ENCODE data around the gene ADAM10.
A peak's percentile ranks its signal among the peaks of the same experiment; 100 is the strongest.
"Not testable (repeated sequence)": the region's sequence is repeated elsewhere in the genome, so short reads cannot be mapped to it uniquely, and the experiment has no call there.

Gene ADAM10, protein sequence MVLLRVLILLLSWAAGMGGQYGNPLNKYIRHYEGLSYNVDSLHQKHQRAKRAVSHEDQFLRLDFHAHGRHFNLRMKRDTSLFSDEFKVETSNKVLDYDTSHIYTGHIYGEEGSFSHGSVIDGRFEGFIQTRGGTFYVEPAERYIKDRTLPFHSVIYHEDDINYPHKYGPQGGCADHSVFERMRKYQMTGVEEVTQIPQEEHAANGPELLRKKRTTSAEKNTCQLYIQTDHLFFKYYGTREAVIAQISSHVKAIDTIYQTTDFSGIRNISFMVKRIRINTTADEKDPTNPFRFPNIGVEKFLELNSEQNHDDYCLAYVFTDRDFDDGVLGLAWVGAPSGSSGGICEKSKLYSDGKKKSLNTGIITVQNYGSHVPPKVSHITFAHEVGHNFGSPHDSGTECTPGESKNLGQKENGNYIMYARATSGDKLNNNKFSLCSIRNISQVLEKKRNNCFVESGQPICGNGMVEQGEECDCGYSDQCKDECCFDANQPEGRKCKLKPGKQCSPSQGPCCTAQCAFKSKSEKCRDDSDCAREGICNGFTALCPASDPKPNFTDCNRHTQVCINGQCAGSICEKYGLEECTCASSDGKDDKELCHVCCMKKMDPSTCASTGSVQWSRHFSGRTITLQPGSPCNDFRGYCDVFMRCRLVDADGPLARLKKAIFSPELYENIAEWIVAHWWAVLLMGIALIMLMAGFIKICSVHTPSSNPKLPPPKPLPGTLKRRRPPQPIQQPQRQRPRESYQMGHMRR

DNA sequence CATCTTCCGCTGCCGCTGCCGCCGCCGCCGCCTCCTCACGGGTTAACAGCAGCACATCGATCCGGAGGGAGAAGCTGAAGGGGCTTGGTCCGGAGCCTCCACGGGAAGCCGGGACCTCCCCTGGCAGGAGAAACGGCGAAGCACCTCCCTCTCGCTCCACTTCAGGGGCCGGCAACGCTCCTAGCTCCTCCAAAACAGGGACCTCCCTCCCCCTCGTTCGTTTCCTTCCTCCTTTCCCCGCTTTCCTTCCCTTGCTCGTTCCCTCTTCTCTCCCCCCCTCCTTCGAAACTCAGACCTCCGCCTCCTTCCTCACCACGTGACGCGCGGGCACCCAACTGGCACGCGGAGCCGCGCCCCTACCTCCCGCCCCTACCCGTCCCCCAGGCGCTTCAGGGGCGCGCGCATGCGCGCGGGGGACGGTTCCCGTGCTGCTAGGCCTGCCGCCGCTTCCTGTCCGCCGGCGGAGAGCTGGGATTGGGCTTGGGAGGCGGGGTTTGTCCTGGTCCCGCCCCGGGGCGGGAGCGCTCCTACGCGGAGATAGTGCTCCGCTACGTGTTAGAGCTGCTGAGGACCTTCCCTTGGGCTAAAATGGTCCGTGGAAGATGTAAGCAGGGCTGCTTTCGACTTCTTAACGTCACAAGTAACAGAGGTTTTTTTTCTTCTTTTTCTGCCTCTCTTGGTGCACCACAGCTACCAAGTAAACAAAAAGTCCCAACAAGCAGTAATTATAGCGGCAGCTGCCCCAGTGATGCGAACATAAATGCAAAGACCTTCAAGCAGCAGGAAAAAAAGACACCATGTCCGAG, at the start of gene ADAM10:
Gene ADAM10 (minus strand): TSS at position 176 of the 806 bp plus-strand sequence. CDS start 173 bp downstream, at position 3.
- peak; percentile 97 for DNase-seq

DNA sequence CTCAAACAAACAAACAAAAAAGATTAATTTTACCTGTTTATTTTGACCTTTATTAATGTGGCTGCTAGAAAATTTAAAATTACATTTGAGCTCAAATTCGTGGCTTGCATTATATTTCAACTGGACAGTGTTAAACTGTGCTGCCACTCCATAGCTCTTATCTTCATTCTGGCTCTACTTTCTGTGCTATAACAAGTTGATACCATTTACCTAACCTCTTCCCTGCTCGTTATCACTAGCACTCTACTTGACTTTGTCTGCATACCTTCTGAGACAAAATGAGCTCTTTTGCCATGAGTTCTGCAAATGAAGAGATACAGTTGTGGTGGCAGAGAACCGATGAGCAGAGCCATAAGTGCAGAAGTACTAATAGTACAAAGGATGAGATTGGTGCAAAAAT, 48.0 kb upstream of the ADAM10 start:
- no peak for DNase-seq

DNA sequence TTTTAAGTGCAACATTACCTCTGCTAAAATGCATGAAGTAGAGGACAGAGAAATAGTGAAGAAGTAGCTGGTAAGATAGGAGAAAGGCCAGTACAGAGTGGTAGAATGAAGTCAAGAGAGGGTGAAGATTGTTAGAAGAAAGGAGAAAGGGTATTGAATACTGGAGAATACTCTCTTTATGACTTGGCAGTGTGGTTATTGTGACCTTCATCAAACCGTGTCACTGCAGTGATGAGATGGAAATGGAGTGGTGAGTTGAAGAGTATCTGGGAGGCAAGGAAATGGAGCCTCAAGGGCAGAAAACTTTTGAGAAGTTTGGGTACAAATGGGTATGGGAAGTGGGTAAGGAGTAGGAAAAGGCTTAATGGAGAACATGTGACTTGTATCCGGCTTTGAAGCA, 46.3 kb upstream of the ADAM10 start:
- DNase-seq = no peak

DNA sequence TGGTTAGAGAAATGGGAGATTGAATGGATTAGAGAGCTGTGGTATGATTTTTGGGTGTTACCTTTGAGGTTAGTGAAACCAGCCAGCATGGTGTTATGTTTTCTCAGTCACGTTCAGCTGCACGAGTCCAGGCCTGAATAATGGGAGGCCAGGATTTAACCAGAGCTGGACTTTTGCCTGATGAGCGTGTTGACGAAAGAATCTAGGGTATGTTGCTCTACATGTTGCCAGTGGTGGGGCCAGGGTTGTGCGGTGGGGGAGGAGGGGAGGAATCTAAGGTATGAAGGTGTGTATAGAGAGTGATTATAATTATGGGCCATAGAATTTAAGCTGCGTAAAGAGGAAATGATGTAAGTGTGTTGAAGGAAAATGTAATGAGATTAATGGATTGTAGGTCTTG, 44.4 kb upstream of the ADAM10 start:
- DNase-seq = no peak

DNA sequence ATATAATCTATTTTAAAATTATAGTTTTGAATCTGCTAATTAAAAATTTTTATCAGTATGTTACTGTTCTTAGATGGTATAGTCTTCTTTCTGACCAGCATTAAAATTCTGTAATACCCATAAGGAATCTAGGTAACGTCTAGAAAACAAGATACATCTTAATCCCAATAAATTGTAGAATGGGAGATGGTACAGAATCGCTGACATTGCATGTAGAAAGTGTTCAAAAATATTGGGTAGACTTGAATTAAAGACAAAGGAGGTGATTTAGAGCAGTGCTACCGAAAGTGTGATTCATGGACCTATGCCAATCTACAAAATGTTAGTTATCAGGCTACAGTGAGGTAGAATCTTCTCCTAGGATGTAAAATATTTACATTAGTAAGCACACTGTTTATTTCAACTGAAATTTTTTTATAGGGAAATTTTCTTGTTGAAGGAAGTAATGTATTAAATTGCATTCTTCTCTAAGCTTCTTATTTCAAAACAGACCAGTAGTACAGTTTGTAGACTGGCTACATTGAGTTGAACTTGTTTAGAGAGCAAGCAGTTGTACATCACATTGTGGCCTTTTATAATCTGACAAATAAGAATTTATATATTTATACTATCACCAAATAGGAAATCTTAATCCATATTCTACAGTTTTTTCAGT, 38.7 kb upstream of the ADAM10 start:
- no peak for DNase-seq

DNA sequence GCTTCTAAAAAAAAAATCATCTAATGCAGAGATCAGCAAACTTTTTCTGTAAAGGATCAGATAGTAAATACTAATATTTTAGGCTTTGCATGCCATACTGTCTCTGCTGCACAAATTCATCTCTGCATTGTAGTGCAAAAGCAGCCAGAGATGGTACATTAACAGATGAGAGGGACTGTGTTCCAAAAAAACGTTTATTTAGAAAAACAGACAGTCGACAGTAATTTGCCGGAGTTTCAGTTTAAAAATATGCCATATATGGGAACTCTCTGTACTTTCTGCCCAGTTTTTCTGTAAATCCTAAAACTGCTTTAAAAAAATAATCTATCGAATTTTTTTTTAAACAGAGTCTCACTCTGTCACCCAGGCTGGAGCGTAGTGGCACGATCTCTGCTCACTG, 35.8 kb upstream of the ADAM10 start:
- DNase-seq = no peak

DNA sequence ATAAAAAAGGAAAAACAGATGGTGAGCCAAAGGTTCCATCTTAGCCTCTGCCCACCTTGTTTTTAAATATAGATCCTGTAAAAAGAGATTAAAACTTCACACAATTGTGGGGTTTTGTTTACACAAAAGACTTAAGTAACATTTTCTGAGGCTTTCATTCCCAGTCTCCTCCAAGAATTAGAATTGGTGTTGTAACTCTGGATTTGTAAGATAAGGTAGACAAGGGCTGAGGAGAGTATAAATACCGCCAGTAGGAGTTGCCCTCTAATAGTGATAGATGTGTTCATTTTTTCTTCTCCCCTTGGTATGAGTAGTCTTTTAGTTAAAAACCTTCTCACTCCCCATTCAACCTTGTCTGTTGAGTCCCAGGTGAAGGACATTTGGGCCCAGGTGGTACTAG, 30.0 kb upstream of the ADAM10 start:
- DNase-seq = no peak

DNA sequence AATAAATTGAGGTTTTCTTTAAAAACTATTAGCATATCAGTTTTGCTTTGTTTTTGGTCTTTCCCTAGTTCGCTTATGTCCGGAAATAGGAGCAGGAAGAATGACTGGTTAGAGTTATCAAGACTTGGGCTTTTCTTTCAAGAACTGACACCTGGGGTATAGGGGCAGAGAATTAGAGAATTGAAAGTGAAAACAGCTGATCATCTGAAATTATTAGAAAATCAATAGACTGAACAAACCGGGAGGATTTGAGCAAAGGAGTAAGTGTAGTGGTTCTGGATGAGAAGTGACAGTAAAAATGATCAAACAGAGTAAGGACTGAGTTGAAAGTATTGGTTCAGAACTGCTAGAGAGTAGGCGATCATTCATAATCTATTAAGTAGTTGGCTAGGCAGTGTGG, 27.6 kb upstream of the ADAM10 start:
- DNase-seq = no peak

DNA sequence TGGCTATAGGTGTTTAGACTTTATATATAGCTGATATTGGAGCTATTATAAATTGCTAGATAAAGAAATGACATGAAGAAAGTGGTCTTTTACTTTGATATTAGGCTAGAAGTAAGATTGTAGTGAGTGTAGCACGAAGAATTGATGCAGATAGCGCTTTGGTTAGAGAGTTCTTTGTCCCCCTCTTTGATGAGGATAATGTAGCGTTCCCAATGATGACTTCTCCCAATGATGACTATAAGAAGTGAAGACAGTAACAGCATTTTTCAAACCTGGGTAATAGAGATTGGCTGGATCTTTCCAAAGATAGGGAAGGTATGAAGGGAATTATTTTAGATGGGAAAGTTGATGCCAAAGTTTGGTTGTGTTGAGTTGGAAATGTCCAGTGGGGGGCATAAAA, 25.9 kb upstream of the ADAM10 start:
- no peak for DNase-seq

DNA sequence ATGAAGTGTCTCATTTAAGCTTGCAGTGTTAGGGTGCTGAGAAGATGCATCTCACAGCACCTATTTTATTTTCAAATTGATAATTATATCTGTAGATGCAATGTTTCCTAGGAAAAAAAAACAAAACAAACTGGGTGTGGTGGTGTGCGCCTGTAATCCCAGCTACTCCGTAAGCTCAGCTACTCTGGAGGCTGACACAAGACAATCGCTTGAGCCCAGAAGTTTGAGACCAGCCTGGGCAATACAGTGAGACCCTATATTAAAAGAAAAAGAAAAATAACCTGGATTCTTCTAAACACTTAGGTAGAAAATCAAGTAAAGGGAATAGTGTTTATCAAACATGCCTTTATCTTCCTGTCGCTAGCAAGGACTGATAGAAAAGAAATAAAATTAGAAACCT, 23.5 kb upstream of the ADAM10 start:
- DNase-seq = no peak

DNA sequence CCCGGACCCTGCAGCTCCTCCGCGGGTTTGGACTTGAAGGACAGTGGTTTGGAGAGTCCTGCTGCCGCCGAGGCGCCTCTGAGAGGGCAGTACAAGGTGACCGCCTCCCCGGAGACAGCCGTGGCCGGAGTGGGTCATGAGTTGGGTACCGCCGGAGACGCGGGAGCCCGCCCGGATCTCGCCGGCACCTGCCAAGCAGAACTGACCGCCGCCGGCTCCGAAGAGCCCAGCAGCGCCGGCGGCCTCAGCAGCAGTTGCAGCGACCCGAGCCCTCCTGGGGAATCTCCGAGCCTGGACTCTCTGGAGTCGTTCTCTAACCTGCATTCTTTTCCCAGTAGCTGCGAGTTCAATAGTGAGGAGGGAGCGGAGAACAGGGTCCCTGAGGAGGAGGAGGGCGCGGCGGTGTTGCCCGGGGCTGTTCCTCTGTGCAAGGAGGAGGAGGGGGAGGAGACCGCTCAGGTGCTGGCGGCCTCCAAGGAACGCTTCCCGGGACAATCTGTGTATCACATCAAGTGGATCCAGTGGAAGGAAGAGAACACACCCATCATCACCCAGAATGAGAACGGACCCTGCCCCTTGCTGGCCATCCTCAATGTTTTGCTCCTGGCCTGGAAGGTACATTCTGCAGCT, 22.2 kb upstream of the ADAM10 start:
- DNase-seq = no peak

DNA sequence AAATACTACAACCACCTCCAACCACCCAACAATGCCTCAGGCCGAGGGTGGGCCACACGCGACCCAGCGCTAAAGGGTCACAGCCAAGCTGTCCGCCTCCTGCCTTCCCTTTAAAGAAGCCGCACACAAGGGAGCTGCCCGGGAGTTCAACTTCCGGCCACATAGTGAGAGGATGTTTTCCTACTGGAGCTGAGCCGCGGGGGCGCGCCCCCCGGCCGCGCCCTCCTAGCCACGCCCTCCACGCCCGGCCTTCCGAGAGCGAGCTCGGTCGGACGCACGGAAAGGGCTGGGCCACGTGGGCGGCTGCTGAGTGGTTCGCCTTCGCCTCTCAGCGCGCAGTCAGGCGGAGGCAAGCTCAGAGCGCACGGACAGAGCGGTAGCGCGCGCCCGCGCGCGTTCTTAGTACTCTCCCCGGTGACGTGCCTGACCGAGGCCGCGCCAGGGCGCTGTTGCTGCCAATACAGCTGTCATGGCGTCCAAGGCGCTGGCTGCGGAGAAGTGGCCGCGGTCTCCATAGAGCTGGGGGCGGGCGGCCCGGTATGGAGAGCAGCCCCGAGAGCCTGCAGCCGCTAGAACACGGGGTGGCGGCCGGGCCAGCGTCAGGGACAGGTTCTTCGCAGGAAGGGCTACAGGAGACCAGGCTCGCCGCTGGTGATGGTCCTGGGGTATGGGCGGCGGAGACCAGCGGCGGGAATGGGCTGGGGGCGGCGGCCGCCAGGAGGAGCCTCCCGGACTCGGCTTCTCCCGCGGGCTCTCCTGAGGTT, 21.5 kb upstream of the ADAM10 start, which contains the start of gene MINDY2:
Gene MINDY2 (plus strand): TSS at position 446 of the 764 bp plus-strand sequence. CDS start 94 bp downstream, at position 540.
- DNase-seq = peak; percentile 93

DNA sequence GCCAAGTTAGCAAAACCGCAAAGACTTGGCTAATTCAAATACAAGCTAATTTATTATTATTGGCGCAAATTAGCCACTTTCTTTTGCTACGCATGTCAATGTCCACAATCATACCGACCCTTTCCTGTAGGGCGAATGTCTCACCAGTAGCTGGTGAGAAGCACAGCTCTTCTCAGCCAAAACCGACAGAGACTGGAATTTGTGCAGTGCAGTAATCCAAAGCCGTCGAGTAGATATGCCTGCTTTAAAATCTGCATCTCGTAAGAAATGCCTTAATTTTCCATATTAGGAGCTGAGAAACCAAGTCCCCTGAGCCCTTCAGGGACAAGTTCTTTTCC, 21.0 kb upstream of the ADAM10 start:
- DNase-seq = peak; percentile 51

DNA sequence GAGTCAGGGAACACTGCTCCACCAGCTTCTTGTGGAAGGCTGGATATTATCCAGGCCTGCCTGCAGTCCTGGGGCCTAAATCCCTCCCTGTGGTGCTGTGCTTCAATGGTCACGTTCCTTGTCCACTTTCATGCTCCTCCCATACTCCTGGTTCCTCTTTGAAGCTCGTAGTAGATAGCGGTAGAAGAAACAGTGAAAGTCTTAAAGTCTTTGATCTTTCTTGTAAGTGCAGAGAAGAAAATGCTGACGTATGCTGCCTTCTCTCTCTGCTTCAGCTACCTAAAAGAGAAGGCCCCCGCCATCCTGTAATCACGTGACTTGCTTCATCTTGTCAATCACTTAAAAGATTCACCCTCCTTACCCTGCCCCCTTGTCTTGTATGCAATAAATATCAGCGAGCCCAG, 19.1 kb upstream of the ADAM10 start:
- DNase-seq = not testable (repeated sequence)

DNA sequence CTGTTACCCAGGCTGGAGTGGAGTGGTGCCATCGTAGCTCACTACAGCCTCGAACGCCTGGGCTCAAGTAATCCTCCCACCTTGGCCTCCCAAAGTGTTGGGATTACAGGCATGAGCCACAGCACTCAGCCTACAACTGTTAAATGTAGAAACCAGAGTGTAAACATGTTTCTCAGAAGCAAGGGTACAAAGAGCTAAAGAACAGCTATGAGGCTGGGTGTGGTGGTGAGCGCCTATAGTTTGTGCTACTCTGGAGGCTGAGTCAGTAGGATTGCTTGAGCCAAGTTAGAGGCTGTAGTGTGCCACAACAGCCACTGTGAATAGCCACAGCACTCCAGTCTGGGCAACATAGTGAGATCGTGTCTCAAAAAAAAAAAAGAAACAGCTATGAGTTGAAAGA, 16.8 kb upstream of the ADAM10 start:
- DNase-seq = no peak

DNA sequence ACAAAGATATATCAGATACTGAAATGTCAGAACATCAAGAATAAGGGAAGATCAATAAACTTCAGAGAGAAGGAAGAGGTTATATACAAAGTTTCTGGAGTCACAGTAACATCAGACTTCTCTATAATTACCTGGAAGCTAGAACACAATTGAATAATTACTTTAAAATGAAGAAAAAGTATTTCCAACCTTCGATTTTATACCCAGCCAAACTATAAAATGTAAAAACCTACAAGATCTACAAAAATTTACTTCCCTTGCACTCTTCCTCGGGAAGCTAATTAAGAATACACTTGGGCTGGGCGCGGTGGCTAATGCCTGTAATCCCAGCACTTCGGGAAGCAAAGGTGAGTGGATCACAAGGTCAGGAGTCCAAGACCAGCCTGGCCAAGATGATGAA, 15.0 kb upstream of the ADAM10 start:
- no peak for DNase-seq

DNA sequence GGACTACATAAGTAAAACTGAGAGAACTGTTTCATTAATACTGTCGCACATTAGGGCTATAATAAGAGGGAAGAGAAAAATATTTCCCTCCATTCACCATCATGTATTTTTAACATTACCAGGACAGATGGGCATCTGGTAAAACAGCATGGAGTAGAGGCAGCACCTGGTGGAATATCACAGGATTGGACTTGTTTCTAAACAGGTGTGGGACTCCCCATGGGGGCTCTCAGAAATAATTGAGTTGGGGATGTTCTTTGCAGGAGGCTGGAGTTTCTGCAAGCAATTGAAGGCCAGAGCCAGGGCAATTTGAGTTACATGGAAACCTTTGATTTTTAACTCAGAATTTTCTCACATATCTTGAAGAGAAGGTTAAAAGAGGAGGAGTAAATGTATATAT, 13.2 kb upstream of the ADAM10 start:
- no peak for DNase-seq

DNA sequence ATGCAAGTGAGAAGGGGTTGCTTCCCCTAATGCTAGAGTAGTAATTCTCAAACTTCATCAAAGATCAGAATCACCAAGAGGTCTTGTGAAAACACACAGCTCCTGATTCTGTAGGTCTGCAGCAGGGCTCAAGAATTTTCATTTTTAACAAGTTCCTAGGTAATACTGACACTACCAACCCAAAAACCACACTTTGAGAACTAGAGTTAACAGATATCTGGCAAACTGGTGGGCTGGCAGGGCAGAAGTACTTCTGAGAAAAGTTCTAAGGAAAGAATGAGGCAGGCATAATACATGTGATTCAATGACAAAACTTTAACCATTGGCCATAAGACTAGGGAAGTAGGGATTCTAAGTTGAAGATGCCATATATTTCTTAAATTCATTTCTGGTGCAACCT, 12.8 kb upstream of the ADAM10 start:
- no peak for DNase-seq

DNA sequence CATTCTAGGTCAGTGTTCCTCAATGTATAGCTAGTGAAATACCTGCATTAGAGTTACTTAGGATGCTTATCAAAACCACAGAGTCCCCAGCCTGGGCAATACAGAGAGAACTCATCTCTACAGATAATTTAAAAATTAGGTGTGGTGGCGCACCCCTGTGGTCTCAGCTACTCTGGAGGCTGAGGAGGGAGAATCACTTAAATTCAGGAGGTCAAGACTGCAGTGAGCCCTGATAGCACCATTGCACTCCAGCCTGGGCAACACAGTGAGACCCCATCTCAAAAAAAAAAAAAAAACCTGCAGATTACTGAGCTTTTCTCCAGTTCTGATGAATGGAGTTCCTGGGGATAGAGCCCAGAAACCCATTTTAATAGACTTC, 11.5 kb upstream of the ADAM10 start:
- DNase-seq = no peak

DNA sequence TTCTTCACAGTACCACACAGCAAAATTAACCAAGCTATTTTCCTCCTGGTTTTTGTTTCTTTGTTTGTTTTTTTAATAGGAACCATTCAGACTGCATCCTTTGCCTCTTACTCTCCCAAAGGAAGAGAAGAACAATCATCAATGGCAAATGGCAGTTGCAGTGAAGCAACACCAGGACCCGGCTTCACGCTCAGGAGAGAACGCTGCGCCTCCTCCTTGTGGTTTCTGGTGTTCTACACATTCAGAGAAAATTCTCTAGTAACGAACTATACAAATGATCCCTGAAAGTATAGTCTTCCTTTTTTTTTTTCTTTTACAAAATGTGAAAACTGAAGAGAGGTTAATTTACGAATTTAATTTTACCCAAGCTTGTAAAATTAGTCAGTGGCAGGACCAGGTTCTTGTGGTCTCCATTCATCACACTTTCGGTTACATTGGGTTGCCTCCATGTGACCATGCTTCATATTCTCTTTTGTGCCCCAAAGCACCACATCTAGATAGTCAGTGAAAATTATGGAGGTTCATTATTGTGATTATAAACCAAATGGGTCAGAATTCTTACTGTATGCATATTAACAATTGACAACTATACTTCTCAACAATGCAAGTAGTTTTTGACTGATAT, 11.0 kb upstream of the ADAM10 start:
- no peak for DNase-seq

DNA sequence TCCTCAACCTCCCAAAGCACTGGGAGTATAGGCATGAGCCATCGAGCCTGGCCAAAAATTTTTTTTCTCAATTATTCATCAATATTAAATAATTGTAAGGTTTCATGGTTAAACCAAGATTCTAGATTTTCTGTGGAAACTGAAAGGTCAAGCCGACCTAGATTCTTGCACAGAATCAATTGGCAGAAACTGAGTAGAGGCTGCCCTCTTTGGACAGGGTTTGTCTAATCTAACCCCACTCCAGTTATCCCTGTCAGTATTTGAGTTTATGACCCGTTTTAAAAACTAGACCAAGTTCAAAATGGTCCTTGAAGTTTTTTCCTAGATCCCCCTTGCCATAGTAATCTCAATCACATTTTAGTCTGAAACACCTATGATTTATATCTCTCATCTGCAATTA, 8.6 kb upstream of the ADAM10 start:
- no peak for DNase-seq
